ENCODE data around the gene FMN2. TPM values are rescaled to one million over a fixed set of nuclear protein-coding genes. Genes with fewer than 3 reads are reported as not detected.
"Not testable (repeated sequence)": the region's sequence is repeated elsewhere in the genome, so short reads cannot be mapped to it uniquely, and the experiment has no call there.

The FMN2 gene
- total RNA-seq, 1 donor from 2014 or later, result 0.69 TPM

- no peak for DNase-seq
Measured at GRCh38 chr1:240385551-240385950, 293.9 kb downstream of the FMN2 start.

GRCh38 chr1:240385985-240386978 is 294.6 kb downstream of the FMN2 start:
- peak; percentile 72 for DNase-seq

- no peak for DNase-seq
Measured at GRCh38 chr1:240387051-240387450, 295.4 kb downstream of the FMN2 start.

- no peak for DNase-seq
Measured at GRCh38 chr1:240391660-240392260, 300.1 kb downstream of the FMN2 start.

GRCh38 chr1:240394353-240394752 is 302.7 kb downstream of the FMN2 start:
- no peak for DNase-seq

GRCh38 chr1:240395336-240395735 is 303.7 kb downstream of the FMN2 start:
- no peak for DNase-seq

GRCh38 chr1:240399381-240399780 is 307.7 kb downstream of the FMN2 start:
- no peak for DNase-seq

- DNase-seq, result no peak
Measured at GRCh38 chr1:240401731-240402130, 310.0 kb downstream of the FMN2 start.

- DNase-seq, result peak; percentile 93
Measured at GRCh38 chr1:240402326-240402725, 310.6 kb downstream of the FMN2 start.

GRCh38 chr1:240404286-240404685 is 312.6 kb downstream of the FMN2 start:
- no peak for DNase-seq

GRCh38 chr1:240405751-240406150 is 314.1 kb downstream of the FMN2 start:
- DNase-seq, result no peak

GRCh38 chr1:240407407-240407806 is 315.7 kb downstream of the FMN2 start:
- no peak for DNase-seq

- DNase-seq, result no peak
Measured at GRCh38 chr1:240409615-240410014, 317.9 kb downstream of the FMN2 start.

GRCh38 chr1:240413732-240414131 is 322.0 kb downstream of the FMN2 start:
- no peak for DNase-seq

- peak; percentile 76 for DNase-seq
Measured at GRCh38 chr1:240414237-240414636, 322.6 kb downstream of the FMN2 start.

GRCh38 chr1:240415011-240415410 is 323.3 kb downstream of the FMN2 start:
- DNase-seq, result not testable (repeated sequence)

- DNase-seq, result no peak
Measured at GRCh38 chr1:240415532-240415931, 323.8 kb downstream of the FMN2 start.

GRCh38 chr1:240417317-240417716 is 325.6 kb downstream of the FMN2 start:
- DNase-seq, result no peak

- no peak for DNase-seq
Measured at GRCh38 chr1:240420766-240421165, 329.1 kb downstream of the FMN2 start.

- DNase-seq, result peak; percentile 89
Measured at GRCh38 chr1:240423246-240423924, 331.7 kb downstream of the FMN2 start.

GRCh38 chr1:240424740-240425464 is 333.2 kb downstream of the FMN2 start:
- no peak for DNase-seq

GRCh38 chr1:240426051-240426450 is 334.4 kb downstream of the FMN2 start:
- peak; percentile 42 for DNase-seq
